HG03439 (cell line): Measurements from ENCODE around the gene SRR.

Experiments used
- ATAC-seq: cut with Tn5 transposase; IDR thresholded peaks from one replicate; pipeline ENCODE4 v1.9.1; 2021; ENCODE audit warnings: mild to moderate bottlenecking, moderate library complexity; ENCODE audit not compliant: unreplicated experiment

Gene SRR

DNA sequence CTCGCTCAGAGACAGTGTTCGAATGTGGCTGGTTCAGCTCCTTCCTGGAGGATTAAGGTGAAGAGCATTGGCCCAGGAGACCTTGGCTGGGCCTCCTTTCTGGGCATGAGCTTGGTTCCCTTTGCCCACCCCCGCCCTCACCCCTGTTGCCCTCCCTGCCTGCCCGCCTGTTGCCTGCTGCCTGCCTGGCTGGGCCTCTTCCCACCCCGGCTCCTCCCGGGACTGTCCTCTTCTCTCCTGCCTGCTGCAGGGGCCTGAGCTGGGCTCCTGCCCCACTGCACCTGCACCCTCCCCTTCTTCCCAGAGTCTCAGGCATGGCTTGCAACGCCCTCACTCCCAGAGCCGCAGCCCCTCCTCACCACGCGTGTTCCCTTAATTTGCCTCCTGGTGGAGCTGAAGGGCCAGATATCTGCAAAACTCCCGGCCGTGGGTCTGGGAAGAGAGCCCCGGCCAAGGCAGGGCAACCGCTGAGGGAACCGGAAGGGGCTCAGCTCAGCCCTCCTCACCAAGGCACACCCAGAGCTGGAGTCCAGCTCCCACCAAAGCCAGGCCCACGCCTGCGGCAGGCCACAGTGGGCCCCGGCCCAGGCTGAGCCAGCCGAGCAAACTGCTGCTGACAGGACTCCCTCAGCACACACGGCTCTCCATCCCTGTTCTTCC lies 65.9 kb downstream of the SRR start:
- ATAC-seq, result no peak

DNA sequence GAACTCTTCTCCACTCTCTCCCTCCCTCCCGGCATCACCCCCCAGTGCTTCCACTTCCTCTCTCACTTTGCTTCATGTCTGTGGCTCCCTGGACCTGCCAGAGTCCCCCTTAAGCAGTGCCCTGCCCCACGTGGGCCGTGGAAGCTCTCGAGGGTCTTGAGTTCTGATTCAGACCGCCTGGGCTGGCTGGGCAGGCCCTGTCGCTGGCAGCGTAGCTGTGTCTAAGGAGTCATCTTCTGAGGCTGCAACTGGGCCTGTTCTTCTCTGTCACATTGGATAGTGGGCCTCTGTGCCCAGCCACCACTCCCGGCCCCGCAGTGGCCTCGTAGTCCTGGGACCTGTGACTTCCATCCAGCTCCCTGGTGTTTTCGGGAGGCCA lies 66.5 kb downstream of the SRR start:
- no peak for ATAC-seq

DNA sequence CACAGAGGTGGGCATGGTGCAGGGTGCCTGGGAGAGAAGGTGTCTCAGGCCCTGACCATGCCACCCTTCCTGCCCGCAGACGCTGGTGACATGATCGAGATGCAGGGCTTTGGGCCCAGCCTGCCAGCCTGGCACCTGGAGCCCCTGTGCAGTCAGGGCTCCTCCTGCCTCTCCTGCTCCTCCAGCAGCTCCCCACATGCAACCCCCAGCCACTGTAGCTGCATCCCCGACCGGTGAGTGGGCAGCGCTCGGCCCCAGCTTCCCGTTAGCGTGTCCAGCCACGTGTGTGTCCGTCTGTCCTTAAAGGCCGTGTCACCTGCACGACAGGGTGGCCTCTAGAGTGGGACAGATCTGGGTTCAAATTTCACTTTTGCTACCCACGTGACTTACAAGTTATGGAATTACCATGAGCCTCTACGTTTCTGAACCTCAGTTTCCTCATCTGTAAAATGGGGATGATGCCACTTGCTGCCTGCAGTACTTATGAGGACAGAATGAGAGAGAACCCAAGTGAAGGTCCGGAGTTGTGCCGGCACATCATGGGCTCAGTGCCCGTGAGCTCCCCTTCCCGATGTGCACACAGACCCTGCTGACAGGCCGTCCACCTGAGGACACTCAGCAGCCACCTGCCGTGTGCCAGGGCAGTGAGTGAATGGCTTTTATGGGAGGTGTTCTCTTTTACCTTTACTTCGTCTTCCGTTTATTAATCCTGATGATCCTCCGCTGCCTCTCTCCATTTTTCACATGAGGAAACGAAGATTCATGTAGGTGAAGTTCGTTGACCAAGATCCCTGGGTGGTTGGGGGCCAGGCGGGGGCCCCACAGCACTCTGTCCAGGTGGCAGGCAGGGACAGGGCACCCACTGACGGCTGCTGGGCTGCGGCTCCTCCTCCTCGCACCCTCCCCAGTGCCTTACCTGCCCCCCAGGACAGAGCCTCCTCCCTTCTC lies 67.7 kb downstream of the SRR start:
- ATAC-seq, result no peak

- no peak for ATAC-seq
Measured at GRCh38 chr17:2372180-2372579, 68.4 kb downstream of the SRR start.

GRCh38 chr17:2372681-2373080 lies 68.9 kb downstream of the SRR start:
- no peak for ATAC-seq

GRCh38 chr17:2373179-2373578 lies 69.4 kb downstream of the SRR start:
- ATAC-seq, result no peak
